ENCODE data around the gene KCNB1.

KCNB1 gene

DNA sequence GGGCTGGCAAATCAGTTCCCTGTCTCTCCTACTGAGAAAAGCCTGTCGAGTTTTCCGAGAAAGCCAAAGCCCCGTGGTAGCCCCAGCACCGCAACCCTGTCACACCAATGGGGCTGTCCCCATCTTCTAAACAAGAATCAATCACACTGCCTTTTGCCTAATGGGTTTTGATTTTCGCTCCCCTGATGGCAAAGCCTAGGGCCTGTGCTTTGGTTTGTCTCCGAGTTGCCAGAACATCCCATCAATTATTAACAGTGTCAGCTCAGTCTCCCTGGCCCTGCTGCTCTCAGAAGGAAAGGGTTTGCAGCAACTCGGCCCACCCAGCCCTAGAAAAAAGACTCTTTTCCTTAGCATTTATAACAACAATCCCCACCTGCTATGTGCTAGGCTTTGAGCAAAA, 4.2 kb downstream of the KCNB1 start:
- TF ChIP-seq POLR2A (IDR thresholded peaks at IDR 0.05; ENCODE audit: low read depth, low read length) (no peak), SPI1 (IDR thresholded peaks at IDR 0.05; ENCODE audit: low read depth, low read length) (no peak), TAF1 (IDR thresholded peaks at IDR 0.05; ENCODE audit: low read depth, low read length) (no peak), PAX5 (IDR thresholded peaks at IDR 0.05; ENCODE audit: insufficient read depth, low read length, severe bottlenecking) (no peak), POLR2AphosphoS5 (IDR thresholded peaks at IDR 0.05; ENCODE audit: low read depth, low read length) (no peak), POU2F2 (IDR thresholded peaks at IDR 0.05; ENCODE audit: low read depth, low read length) (no peak)
- FAIRE-seq, result no peak

DNA sequence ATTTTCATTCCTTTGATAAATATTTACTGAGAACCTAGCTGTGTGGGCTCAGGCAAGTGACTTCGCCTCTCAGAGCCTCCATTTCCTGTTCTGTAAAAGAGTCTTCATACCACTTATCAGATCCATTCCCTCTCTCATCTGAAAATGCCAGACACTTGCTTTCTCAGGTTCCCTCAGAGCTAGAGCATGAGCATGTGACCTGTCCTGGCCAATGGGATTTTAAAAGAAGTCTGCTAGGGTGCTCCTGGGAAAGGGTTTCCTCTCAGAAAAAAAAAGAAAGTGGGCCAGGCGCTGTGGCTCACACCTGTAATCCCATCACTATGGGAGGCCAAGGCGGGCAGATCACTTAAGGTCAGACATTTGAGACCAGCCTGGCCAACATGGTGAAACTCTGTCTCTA, 5.3 kb downstream of the KCNB1 start:
- TF ChIP-seq POU2F2 (IDR thresholded peaks at IDR 0.05; ENCODE audit: low read depth, low read length), result no peak
- no peak for TF ChIP-seq POLR2AphosphoS5 (IDR thresholded peaks at IDR 0.05; ENCODE audit: low read depth, low read length)
- TF ChIP-seq TAF1 (IDR thresholded peaks at IDR 0.05; ENCODE audit: low read depth, low read length), result no peak
- no peak for TF ChIP-seq PAX5 (IDR thresholded peaks at IDR 0.05; ENCODE audit: insufficient read depth, low read length, severe bottlenecking)
- no peak for TF ChIP-seq SPI1 (IDR thresholded peaks at IDR 0.05; ENCODE audit: low read depth, low read length)
- no peak for TF ChIP-seq POLR2A (IDR thresholded peaks at IDR 0.05; ENCODE audit: low read depth, low read length)
- FAIRE-seq (no peak), DNase-seq (ENCODE audit: insufficient read length, low spot score) (no peak)

More for the DNA sequence above, 4.2 kb downstream of the KCNB1 start:
- no peak for DNase-seq (ENCODE audit: insufficient read length, low spot score)

GRCh38 chr20:49476016-49476355, 6.5 kb downstream of the KCNB1 start:
- FAIRE-seq, result no peak
- no peak for TF ChIP-seq PAX5 (IDR thresholded peaks at IDR 0.05; ENCODE audit: insufficient read depth, low read length, severe bottlenecking)
- no peak for TF ChIP-seq POU2F2 (IDR thresholded peaks at IDR 0.05; ENCODE audit: low read depth, low read length)
- TF ChIP-seq POLR2A (IDR thresholded peaks at IDR 0.05; ENCODE audit: low read depth, low read length), result no peak
- TF ChIP-seq SPI1 (IDR thresholded peaks at IDR 0.05; ENCODE audit: low read depth, low read length), result no peak
- TF ChIP-seq POLR2AphosphoS5 (IDR thresholded peaks at IDR 0.05; ENCODE audit: low read depth, low read length), result no peak
- TF ChIP-seq TAF1 (IDR thresholded peaks at IDR 0.05; ENCODE audit: low read depth, low read length), result no peak
- DNase-seq (ENCODE audit: insufficient read length, low spot score), result no peak

DNA sequence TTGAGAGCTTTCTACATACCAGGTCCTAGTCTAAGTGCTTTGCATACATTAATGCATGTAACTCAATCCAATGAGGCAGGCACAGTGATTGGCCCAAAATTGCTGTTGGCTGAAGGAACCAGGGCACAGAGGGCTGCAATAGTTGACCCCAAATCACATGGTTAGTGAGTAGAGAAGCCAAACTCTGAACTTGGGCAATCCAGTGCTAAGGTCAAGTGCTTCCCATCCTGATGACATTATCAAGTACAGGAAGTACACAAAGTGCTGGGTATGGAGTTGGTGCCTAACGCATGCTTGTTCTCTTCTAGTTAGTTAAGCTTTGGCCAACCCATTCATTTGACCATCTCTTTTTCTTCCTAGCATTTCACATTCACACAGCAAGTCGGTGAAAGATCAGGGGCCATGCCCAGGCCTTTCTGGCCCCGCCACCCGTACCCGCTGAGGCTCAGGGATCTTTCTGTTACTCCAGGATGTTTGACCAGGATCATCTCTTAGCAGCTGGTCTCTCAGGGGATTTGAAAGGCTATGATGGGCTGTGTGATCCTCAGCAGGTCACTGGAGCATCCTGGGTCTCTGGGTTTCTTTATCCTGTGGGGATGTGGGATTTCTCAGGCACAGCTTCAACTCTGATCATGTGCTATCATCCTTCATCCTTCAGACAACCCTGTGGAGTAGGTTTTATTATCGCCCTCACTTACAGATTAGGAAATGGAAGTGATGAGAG, 7.0 kb downstream of the KCNB1 start:
- no peak for DNase-seq (ENCODE audit: insufficient read length, low spot score)
- TF ChIP-seq SPI1 (IDR thresholded peaks at IDR 0.05; ENCODE audit: low read depth, low read length), result no peak
- TF ChIP-seq POLR2AphosphoS5 (IDR thresholded peaks at IDR 0.05; ENCODE audit: low read depth, low read length), result no peak
- TF ChIP-seq PAX5 (IDR thresholded peaks at IDR 0.05; ENCODE audit: insufficient read depth, low read length, severe bottlenecking), result no peak
- no peak for TF ChIP-seq TAF1 (IDR thresholded peaks at IDR 0.05; ENCODE audit: low read depth, low read length)
- no peak for TF ChIP-seq POLR2A (IDR thresholded peaks at IDR 0.05; ENCODE audit: low read depth, low read length)
- no peak for TF ChIP-seq POU2F2 (IDR thresholded peaks at IDR 0.05; ENCODE audit: low read depth, low read length)
- FAIRE-seq, result no peak

GRCh38 chr20:49471397-49471796, 11.1 kb downstream of the KCNB1 start:
- TF ChIP-seq POLR2AphosphoS5 (IDR thresholded peaks at IDR 0.05; ENCODE audit: low read depth, low read length) (no peak), SPI1 (IDR thresholded peaks at IDR 0.05; ENCODE audit: low read depth, low read length) (no peak), POLR2A (IDR thresholded peaks at IDR 0.05; ENCODE audit: low read depth, low read length) (no peak), TAF1 (IDR thresholded peaks at IDR 0.05; ENCODE audit: low read depth, low read length) (no peak), POU2F2 (IDR thresholded peaks at IDR 0.05; ENCODE audit: low read depth, low read length) (no peak), PAX5 (IDR thresholded peaks at IDR 0.05; ENCODE audit: insufficient read depth, low read length, severe bottlenecking) (no peak)
- FAIRE-seq, result no peak
- DNase-seq (ENCODE audit: insufficient read length, low spot score), result no peak

DNA sequence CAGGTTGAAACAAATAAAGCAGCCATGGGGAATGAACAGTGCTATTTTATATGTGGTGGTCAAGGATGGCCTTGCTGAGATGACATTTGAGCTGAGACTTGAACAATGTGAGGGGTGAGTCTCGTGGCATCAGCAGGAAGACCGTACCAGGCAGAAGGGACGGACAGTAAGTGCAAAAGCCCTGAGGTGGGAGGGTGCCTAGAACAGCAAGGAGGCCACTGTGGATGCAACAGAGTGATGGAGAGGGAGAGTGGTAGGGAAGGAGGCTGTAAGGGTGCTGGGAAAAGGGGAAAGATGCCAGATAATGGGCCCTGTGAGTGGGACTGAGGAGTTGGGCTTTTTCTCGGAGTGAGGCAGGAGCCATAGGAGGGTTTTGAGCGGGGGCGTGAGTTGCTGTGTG, 11.5 kb downstream of the KCNB1 start:
- no peak for FAIRE-seq
- TF ChIP-seq SPI1 (IDR thresholded peaks at IDR 0.05; ENCODE audit: low read depth, low read length) (no peak), POLR2AphosphoS5 (IDR thresholded peaks at IDR 0.05; ENCODE audit: low read depth, low read length) (no peak), TAF1 (IDR thresholded peaks at IDR 0.05; ENCODE audit: low read depth, low read length) (no peak), PAX5 (IDR thresholded peaks at IDR 0.05; ENCODE audit: insufficient read depth, low read length, severe bottlenecking) (no peak), POU2F2 (IDR thresholded peaks at IDR 0.05; ENCODE audit: low read depth, low read length) (no peak), POLR2A (IDR thresholded peaks at IDR 0.05; ENCODE audit: low read depth, low read length) (no peak)

DNA sequence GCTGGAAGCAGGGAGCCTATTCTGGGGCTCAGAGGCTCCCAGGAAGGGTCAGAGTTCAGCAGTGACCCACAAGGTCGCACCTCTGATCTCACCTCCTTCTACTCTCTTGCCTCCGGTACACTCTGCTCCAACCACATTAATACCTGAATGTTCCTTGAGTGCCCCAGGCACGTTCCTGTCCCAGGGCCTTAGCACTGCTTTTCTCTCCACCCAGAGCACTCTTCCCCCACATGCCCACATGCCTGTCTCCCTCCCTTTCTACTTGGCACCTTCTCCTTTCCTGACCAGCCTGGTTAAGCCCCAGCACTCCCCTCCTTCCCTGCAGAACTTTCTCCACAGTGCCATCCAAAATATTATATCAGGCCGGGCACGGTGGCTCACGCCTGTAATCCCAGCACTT, 13.4 kb downstream of the KCNB1 start:
- no peak for TF ChIP-seq POLR2A (IDR thresholded peaks at IDR 0.05; ENCODE audit: low read depth, low read length)
- no peak for TF ChIP-seq PAX5 (IDR thresholded peaks at IDR 0.05; ENCODE audit: insufficient read depth, low read length, severe bottlenecking)
- no peak for TF ChIP-seq POU2F2 (IDR thresholded peaks at IDR 0.05; ENCODE audit: low read depth, low read length)
- TF ChIP-seq TAF1 (IDR thresholded peaks at IDR 0.05; ENCODE audit: low read depth, low read length), result no peak
- no peak for TF ChIP-seq SPI1 (IDR thresholded peaks at IDR 0.05; ENCODE audit: low read depth, low read length)
- TF ChIP-seq POLR2AphosphoS5 (IDR thresholded peaks at IDR 0.05; ENCODE audit: low read depth, low read length), result no peak
- DNase-seq (ENCODE audit: insufficient read length, low spot score) (no peak), FAIRE-seq (no peak)

More for the DNA sequence above, 11.5 kb downstream of the KCNB1 start:
- no peak for DNase-seq (ENCODE audit: insufficient read length, low spot score)

GRCh38 chr20:49468412-49468811, 14.1 kb downstream of the KCNB1 start:
- FAIRE-seq (no peak), DNase-seq (ENCODE audit: insufficient read length, low spot score) (no peak)
- TF ChIP-seq TAF1 (IDR thresholded peaks at IDR 0.05; ENCODE audit: low read depth, low read length) (no peak), POLR2A (IDR thresholded peaks at IDR 0.05; ENCODE audit: low read depth, low read length) (no peak), POLR2AphosphoS5 (IDR thresholded peaks at IDR 0.05; ENCODE audit: low read depth, low read length) (no peak), PAX5 (IDR thresholded peaks at IDR 0.05; ENCODE audit: insufficient read depth, low read length, severe bottlenecking) (no peak), SPI1 (IDR thresholded peaks at IDR 0.05; ENCODE audit: low read depth, low read length) (no peak)

DNA sequence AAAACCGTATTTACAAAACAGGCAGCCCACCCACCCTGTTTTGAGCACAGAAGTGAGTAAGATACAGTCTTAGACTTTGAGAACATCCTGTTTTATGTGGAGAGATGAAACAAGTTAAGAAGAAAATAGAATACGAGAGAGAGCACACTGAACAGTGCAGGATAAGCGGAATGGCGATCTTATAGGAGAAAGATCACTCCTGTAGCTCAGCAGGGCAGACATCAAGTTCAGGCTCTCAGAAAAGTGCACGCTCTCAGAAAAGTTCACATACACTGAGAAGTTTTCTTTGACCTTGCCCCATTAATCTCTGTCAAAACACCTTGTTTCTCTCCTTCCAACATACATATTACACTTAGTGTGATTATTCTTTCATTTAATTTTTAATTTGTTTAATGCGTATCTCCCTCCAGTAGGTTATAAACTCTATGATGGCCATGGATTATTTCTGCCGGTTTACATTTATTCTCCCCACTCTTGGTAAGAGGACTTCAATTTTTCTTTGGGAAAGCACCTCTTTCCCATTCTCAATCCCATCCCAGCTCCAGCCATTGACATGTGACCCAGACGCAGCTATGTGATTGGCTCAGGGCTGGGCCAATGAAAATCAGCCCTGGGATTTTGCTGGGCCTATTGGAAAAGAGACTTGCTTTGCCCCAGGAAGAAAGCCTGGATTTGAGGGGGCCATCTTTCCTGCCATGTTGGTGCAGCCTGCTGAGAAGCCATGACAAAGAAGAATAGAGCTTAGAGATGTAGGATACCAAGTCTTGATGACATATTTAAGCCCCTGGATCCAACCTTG, 16.2 kb downstream of the KCNB1 start:
- DNase-seq (ENCODE audit: insufficient read length, low spot score), result no peak
- TF ChIP-seq PAX5 (IDR thresholded peaks at IDR 0.05; ENCODE audit: insufficient read depth, low read length, severe bottlenecking) (no peak), TAF1 (IDR thresholded peaks at IDR 0.05; ENCODE audit: low read depth, low read length) (no peak), POLR2A (IDR thresholded peaks at IDR 0.05; ENCODE audit: low read depth, low read length) (no peak), POU2F2 (IDR thresholded peaks at IDR 0.05; ENCODE audit: low read depth, low read length) (no peak), POLR2AphosphoS5 (IDR thresholded peaks at IDR 0.05; ENCODE audit: low read depth, low read length) (no peak), SPI1 (IDR thresholded peaks at IDR 0.05; ENCODE audit: low read depth, low read length) (no peak)
- no peak for FAIRE-seq
